Hindlimb muscle (tissue), 1 donor: ENCODE data around the gene MUC20. TPM values are rescaled to one million over a fixed set of nuclear protein-coding genes. Genes with fewer than 3 reads are reported as not detected.
"Not testable (repeated sequence)": the region's sequence is repeated elsewhere in the genome, so short reads cannot be mapped to it uniquely, and the experiment has no call there.

ENCODE experiments used
- DNase-seq: peaks from one replicate; pipeline ENCODE4 v3.0.0-alpha.2; 2013
- polyA plus RNA-seq: library from polyadenylated mRNA; unstranded; fragments of 120-200 nt; gene quantifications from one replicate; pipeline ENCODE4 v1.2.1, GENCODE V29; 2013; ENCODE audit not compliant: insufficient read length

The MUC20 gene
- polyA plus RNA-seq, 1 donor, result 6.6 TPM

DNA sequence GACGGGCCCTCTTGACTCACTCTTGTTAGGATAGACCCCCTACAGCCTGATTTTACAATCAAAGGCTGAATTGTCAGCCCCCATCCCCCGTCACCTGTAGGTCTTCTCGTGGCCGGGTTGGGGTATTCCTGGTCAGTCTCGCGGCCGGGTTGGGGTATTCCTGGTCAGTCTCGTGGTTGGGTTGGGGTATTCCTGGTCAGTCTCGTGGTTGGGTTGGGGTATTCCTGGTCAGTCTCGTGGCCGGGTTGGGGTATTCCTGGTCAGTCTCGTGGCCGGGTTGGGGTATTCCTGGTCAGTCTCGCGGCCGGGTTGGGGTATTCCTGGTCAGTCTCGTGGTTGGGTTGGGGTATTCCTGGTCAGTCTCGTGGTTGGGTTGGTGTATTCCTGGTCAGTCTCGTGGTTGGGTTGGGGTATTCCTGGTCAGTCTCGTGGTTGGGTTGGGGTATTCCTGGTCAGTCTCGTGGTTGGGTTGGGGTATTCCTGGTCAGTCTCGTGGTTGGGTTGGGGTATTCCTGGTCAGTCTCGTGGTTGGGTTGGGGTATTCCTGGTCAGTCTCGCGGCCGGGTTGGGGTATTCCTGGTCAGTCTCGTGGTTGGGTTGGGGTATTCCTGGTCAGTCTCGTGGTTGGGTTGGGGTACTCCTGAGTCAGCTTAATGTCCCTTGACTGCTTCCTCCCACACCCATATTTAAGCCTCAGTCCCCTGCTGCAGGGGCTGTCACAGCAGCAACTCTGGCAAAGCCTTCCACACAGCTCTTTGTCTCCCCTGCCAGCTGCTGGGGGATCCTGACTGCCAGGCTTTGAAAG, 50.3 kb downstream of the MUC20 start:
- not testable (repeated sequence) for DNase-seq

DNA sequence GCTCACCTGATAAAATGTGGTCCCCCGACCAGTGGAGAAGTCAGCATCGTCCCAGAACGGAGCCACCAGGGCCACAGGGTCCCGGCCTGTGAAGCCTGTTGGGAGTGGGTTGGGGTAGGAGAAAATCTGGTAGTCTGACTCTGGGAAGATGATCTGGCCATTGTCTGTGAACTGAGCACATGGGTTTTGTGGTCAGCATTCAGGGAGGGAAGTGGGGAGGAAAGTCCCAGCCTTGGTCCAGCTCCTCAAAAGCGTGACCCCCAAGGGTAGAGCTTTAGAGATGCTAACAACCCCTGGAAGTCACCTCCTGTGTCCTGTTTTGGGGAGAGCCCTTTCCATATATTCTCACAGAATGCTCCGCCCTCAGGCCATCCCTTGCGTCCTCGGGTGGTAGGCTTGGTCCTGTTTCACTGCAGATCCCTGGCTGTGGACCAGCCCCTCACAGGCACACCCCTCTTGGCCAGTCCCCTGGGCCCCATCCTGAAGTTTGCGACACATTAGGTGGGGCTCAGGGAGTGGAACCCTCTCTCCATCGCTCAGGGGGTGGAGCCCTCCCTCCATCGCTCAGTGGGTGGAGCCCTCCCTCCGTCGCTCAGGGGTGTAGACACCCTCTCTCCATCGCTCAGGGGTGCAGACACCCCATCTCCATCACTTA, 51.0 kb downstream of the MUC20 start:
- no peak for DNase-seq

DNA sequence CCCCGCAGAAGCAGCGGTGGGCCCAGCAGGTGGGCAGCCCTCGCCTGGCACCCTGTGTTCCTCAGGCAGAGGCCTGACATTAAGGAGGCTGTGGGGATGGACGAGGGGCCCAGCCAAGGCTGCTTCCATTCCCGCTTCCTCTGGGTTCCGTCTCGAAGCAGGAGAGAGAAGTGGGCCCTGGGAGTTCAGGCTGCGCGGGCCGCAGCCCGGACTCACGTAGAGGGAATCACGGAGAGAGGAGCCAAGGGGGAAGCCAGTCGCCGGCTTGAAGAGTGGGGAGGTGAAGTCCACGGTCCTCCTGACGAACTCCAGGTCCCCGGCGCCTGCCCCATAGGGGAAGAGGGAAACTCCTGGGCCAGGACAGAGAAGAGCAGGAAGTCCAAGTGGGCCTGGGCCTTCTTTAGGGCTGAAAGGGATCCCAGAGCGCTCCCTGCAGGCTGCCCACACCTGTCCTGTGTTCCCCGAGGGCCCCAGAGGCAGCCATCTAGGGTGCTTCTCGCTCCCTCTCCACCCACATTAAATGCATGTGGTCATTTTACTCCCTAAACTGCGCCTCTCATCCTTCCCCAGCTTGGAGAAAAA, 53.3 kb downstream of the MUC20 start:
- no peak for DNase-seq

DNA sequence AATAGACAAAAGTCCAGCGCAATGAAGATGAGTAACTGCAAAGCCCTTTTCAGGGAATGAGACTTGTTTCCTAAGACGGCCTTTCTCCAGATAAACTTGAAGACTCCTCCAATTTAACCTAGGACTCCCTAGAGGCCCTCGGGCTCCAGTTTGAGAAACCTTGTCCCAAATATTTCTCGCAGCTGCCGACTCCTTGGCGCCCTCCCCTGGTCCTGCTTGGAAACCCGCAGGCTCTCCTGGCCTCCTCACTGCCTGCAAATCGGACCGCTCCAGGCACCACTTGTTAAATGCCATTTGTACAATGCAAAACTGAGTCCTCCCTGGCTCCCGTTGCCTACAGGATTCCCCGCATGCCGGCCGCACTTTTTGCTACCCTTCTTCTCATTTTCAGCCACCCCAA, 54.1 kb downstream of the MUC20 start:
- peak; percentile 67 for DNase-seq

DNA sequence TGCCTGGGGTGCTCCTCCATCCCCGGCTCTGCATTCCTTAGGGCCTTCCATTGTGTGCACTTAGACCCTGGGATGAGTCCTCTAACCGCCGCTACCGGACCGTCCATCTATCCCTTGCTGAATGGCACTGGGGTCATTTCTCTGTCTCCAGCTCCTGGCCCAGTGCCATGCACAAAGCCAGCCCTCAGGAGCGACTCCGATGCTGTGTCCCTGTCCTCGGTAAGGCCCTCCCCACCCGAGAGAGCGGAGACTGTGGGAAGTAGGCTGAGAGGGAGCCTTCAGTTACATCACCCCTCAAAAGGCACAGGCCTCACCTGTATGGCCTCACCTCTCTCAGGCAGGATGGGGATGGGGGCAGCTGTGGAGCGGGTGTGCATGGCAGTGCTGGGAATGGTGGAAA, 57.2 kb downstream of the MUC20 start:
- no peak for DNase-seq

DNA sequence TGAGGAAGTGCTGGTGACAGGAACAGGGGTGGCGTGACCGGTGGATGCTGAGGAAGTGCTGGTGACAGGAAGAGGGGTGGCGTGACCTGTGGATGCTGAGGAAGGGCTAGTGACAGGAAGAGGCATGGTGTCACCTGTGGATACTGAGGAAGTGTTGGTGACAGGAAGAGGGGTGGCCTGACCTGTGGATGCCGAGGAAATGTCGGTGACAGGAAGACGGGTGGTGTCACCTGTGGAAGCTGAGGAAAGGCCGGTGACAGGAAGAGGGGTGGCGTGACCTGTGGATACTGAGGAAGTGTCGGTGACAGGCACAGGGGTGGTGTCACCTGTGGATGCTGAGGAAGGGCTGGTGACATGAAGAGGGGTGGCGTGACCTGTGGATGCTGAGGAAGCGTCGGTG, 60.5 kb downstream of the MUC20 start:
- DNase-seq, result not testable (repeated sequence)

Other genes starting within 250 kb of the MUC20 start
- 35.8 TPM for gene PPP1R2, start 177.7 kb upstream of the MUC20 start, polyA plus RNA-seq
- gene APOD, start 137.0 kb upstream of the MUC20 start, polyA plus RNA-seq, result 36.5 TPM
- 0.70 TPM for gene MUC4, start 91.0 kb downstream of the MUC20 start, polyA plus RNA-seq
- gene TNK2, start 187.6 kb downstream of the MUC20 start, polyA plus RNA-seq, result 170 TPM